OCI-M1 (cell line): Measurements from ENCODE around the gene DMBT1.

Experiments
- DNase-seq: peaks from one replicate; lab custom pipeline; 2025; lab: John Stamatoyannopoulos, UW

DMBT1 gene

GRCh38 chr10:122548407-122549085 lies 12.0 kb upstream of the DMBT1 start:
- DNase-seq = no peak

GRCh38 chr10:122549636-122550035 lies 10.9 kb upstream of the DMBT1 start:
- DNase-seq = no peak

- DNase-seq = no peak
These were observed 10.1 kb upstream of the DMBT1 start for GRCh38 chr10:122550427-122550826.

GRCh38 chr10:122550983-122551382 lies 9.6 kb upstream of the DMBT1 start:
- DNase-seq = no peak

- no peak for DNase-seq
These were observed 9.1 kb upstream of the DMBT1 start for GRCh38 chr10:122551450-122551849.

- DNase-seq = no peak
These were observed 7.2 kb upstream of the DMBT1 start for GRCh38 chr10:122553341-122553740.

- no peak for DNase-seq
These were observed 6.2 kb upstream of the DMBT1 start for GRCh38 chr10:122554131-122555036.

- DNase-seq = no peak
These were observed 5.1 kb upstream of the DMBT1 start for GRCh38 chr10:122555442-122555841.

- DNase-seq = no peak
These were observed 3.0 kb upstream of the DMBT1 start for GRCh38 chr10:122557516-122557915.

GRCh38 chr10:122558452-122558851 lies 2.1 kb upstream of the DMBT1 start:
- DNase-seq = no peak

GRCh38 chr10:122559228-122559627 lies 1.3 kb upstream of the DMBT1 start:
- DNase-seq = no peak

- DNase-seq = no peak
These were observed 658 bp downstream of the DMBT1 start for GRCh38 chr10:122561212-122561611.

- no peak for DNase-seq
These were observed 1.2 kb downstream of the DMBT1 start for GRCh38 chr10:122561792-122562191.

GRCh38 chr10:122564980-122565379 lies 4.4 kb downstream of the DMBT1 start:
- no peak for DNase-seq

- peak; percentile 83 for DNase-seq
These were observed 5.2 kb downstream of the DMBT1 start for GRCh38 chr10:122565766-122566206.

- no peak for DNase-seq
These were observed 6.1 kb downstream of the DMBT1 start for GRCh38 chr10:122566632-122567031.

GRCh38 chr10:122567056-122567660 lies 6.6 kb downstream of the DMBT1 start:
- peak; percentile 19 for DNase-seq

GRCh38 chr10:122568551-122568950 lies 8.0 kb downstream of the DMBT1 start:
- DNase-seq = no peak

GRCh38 chr10:122570920-122571319 lies 10.4 kb downstream of the DMBT1 start:
- DNase-seq = no peak

- no peak for DNase-seq
These were observed 11.3 kb downstream of the DMBT1 start for GRCh38 chr10:122571892-122572291.

- no peak for DNase-seq
These were observed 15.2 kb downstream of the DMBT1 start for GRCh38 chr10:122575776-122576175.

- no peak for DNase-seq
These were observed 15.7 kb downstream of the DMBT1 start for GRCh38 chr10:122576291-122576690.
